ENCODE measurements around the gene LDB3.

DNA sequence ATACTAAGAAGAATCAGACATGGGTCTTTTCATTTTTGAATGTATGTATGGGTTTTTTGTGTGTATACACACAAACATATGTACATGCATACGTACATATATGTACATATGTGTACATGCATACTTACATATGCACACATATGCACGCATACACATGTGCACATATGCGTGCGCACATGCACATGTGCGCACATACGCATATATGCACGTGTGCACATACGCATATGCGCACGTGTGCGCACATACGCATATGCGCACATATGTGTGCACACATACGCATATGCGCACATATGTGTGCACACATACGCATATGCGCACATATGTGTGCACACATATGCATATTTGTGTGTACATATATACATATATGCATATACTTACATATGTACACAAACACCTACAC, 83.2 kb downstream of the LDB3 start:
- TF ChIP-seq, protein P1, sequence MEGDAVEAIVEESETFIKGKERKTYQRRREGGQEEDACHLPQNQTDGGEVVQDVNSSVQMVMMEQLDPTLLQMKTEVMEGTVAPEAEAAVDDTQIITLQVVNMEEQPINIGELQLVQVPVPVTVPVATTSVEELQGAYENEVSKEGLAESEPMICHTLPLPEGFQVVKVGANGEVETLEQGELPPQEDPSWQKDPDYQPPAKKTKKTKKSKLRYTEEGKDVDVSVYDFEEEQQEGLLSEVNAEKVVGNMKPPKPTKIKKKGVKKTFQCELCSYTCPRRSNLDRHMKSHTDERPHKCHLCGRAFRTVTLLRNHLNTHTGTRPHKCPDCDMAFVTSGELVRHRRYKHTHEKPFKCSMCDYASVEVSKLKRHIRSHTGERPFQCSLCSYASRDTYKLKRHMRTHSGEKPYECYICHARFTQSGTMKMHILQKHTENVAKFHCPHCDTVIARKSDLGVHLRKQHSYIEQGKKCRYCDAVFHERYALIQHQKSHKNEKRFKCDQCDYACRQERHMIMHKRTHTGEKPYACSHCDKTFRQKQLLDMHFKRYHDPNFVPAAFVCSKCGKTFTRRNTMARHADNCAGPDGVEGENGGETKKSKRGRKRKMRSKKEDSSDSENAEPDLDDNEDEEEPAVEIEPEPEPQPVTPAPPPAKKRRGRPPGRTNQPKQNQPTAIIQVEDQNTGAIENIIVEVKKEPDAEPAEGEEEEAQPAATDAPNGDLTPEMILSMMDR (IDR thresholded peaks at IDR 0.05; ENCODE audit: low read length) = no peak
- TF ChIP-seq EZH2 (optimal IDR thresholded peaks at IDR 0.05; ENCODE audit: low read depth, low read length) (no peak), EZH2phosphoT487 (IDR thresholded peaks at IDR 0.05; ENCODE audit: low read length) (no peak)
